Right cardiac atrium (tissue), 5 donors: Measurements from ENCODE around the gene C1QB. TPM values are rescaled to one million over a fixed set of nuclear protein-coding genes. Genes with fewer than 3 reads are reported as not detected.

Source experiments
- ATAC-seq, 2 donors: fragments of 200-7000 bp; cut with Tn5 transposase; one replicate each; pipeline versions ENCODE4 v1.8.0 to v1.9.1; 2020; ENCODE audit warnings: moderate library complexity in 2 of 2, mild to moderate bottlenecking in 1 of 2
- DNase-seq, 3 donors: peaks; one replicate each; pipeline ENCODE4 v3.0.0-alpha.2; 2020
- H3K27ac ChIP-seq: one replicate; pipeline ENCODE4 v1.5.1; 2013; ENCODE audit warnings: mild to moderate bottlenecking, low read length, control low read depth, moderate library complexity
- H3K27me3 ChIP-seq: one replicate; pipeline ENCODE4 v1.6.1; 2013; ENCODE audit not compliant: control insufficient read depth, insufficient read depth
- H3K4me1 ChIP-seq: one replicate; pipeline ENCODE4 v1.6.1; 2013; ENCODE audit warnings: low read length; ENCODE audit not compliant: control insufficient read depth, insufficient read depth
- H3K4me3 ChIP-seq: one replicate; pipeline ENCODE4 v1.5.1; 2013; ENCODE audit warnings: low read length, control low read depth
- H3K9me3 ChIP-seq: one replicate; pipeline ENCODE4 v1.6.1; 2013; ENCODE audit warnings: low read length; ENCODE audit not compliant: control insufficient read depth
- WGBS: extraction: QIAGEN DNeasy Blood & Tissue Kit; methylation state at CpG from one replicate; pipeline ENCODE4 v1.1.7; 2013; 5-methylcytosine and 5-hydroxymethylcytosine counted together
- intact Hi-C, 4 donors: fragments of 100-400 bp; cut with DNase I; formaldehyde crosslinking; loops; one replicate each; pipeline versions ENCODE4 v1.11.0 to v1.14.0; 2022 to 2023
- polyA plus RNA-seq: library from polyadenylated mRNA; stranded (reverse); fragments of 200-250 nt; gene quantifications from one replicate; pipeline ENCODE4 v1.2.3, GENCODE V29; 2013
- total RNA-seq, 4 donors: library from RNA; stranded (reverse); fragmentation: NEBNext Ultra II Directional; extraction: Animal tissue kit (Norgen Biotek cat#: 25700); gene quantifications; one replicate each; pipeline ENCODE4 v1.2.1, GENCODE V29; 2021
- donor health status: healthy with polysubstance abuse.
- donor health status: DM: no; HTN: yes; CAD: no.
- donor health status: DM: no; HTN: no; CAD: no.
- donor health status: DM: no; HTN: yes; CAD: no; lungs with severe emphysema.
- donor health status: DM: yes; HTN: yes; CAD: no.

The C1QB gene
- total and polyA plus RNA-seq, 5 donors = 53.5 to 244 (median 134) TPM

DNA sequence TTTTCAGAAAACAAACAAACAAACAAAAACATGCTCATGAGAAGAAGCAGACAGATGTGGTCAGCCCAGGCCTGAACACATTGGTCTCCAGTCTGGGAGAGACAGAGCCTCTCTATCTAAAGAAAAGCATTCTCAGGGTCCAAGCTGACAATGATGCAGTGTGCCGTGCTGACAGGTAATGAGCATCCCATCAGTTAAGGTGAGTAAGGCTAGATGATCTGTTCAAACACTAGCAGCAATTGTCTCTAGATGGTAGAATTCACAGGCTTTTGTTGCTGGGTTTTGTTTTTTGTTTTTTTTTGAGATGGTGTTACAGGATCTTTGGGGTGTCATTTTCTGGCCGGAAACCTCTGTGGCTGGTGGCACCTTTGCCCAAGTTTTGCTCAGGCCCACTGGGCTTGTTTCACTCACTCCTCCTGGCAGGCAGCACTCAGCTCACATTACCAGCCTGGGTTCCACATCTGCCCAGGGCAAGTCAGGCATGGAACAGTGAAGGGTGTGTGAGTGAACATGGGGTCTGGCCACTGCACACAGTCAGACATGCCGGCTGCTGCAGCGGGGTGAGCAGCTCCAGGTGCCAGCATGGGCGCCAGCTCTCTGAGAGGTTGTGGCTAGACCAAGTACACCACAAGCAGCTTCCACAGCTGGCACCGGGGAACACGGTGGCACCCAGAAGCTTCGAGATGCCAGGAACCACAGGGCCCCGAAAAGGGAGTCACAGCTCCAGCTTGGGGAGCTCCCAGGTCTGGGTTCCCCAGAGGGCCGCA, 19.2 kb upstream of the C1QB start:
- H3K27me3 ChIP-seq = no peaks in the 10 kb centered on the region
- no peaks in the 10 kb centered on the region for H3K9me3 ChIP-seq
- DNase-seq (no peak), ATAC-seq (no peak)
- WGBS = 89% methylated on average over 10 of the region's 10 CpGs
- H3K4me3 ChIP-seq = no peak overlapping the region
- intact Hi-C loops = no loop called here
- H3K27ac ChIP-seq = no peak overlapping the region
- no peaks in the 10 kb centered on the region for H3K4me1 ChIP-seq

DNA sequence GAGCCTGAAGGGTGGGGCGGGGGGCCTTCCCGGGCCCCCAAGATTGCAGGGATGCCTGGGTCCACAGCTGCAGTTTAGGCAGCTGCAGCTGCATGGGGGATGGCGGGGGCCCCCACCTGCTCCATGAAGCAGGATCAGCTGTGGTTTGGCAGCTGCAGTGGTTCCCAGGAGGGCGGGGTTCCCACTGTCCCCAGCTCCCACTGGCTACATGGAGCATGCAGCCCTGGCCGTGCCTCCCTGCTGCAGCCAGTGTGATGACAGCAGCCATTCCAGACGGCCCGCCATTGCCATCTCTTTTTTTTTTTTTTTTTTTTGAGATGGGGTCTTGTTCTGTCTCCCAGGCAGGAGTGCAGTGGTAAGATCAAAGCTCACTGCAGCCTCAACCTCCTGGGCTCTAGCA, 17.6 kb upstream of the C1QB start:
- no peaks in the 10 kb centered on the region for H3K9me3 ChIP-seq
- H3K27me3 ChIP-seq = no peaks in the 10 kb centered on the region
- no peak overlapping the region for H3K4me3 ChIP-seq
- intact Hi-C loops = no loop called here
- ATAC-seq (no peak), DNase-seq (peak in 1 of 3 donors; percentile 69)
- WGBS = 59% methylated on average over 7 of the region's 7 CpGs
- no peak overlapping the region for H3K27ac ChIP-seq
- no peaks in the 10 kb centered on the region for H3K4me1 ChIP-seq

DNA sequence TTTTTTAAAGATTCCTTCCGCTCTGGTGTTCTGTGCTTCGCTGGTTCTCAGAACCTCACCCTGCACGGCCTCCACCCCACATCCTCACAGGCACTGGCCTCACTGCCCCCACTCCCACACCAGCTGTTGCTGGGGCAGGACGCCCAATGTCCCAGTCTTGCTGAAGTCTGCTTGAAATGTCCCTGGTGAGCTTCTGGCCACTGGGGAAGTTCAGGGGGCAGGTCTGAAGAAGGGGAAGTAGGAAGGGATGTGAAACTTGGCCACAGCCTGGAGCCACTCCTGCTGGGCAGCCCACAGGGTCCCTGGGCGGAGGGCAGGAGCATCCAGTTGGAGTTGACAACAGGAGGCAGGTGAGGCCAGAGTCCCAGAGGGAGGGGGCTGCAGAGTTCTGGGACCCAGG, 16.7 kb upstream of the C1QB start, which contains the start of gene C1QA:
Gene C1QA, plus strand, starts transcription at position 276 of the 400 bp plus-strand sequence. CDS start 989 bp downstream, outside the sequence.
- 30% methylated on average over 5 of the region's 5 CpGs for WGBS
- intact Hi-C loops = no loop called here
- Histone ChIP-seq H3K4me1 (no peaks in the 10 kb centered on the region), H3K27me3 (no peaks in the 10 kb centered on the region), H3K9me3 (no peaks in the 10 kb centered on the region), H3K4me3 (no peak within 1 kb of the TSS), H3K27ac (no peak within 1 kb of the TSS)
- ATAC-seq = peak; percentile 71 to 73
- DNase-seq = peak; percentile 69 to 90 (median 87)

DNA sequence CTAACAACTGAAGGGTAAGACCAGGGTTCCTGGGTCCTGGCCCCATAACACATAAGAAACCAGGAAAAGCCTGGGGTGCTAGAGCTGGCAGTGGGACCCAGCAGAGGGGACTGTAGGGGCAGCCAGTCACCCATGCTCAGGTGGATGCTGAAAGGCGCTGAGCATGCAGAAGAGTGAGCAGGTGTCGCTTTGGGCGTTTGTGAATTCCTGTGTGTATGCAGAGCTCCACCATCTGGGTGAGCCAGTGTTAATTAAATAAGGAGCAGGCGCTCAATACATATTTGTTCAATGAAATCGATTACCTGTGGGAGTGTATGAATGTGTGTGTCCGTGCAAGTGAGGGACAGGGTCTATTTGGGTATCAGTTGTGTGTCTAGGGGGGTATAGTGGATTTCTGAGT, 16.1 kb upstream of the C1QB start:
- ATAC-seq (no peak), DNase-seq (no peak)
- intact Hi-C loops = no loop called here
- Histone ChIP-seq H3K4me1 (no peaks in the 10 kb centered on the region), H3K4me3 (no peak overlapping the region), H3K27me3 (no peaks in the 10 kb centered on the region), H3K9me3 (no peaks in the 10 kb centered on the region), H3K27ac (no peak overlapping the region)
- WGBS = 82% methylated on average over 6 of the region's 6 CpGs

DNA sequence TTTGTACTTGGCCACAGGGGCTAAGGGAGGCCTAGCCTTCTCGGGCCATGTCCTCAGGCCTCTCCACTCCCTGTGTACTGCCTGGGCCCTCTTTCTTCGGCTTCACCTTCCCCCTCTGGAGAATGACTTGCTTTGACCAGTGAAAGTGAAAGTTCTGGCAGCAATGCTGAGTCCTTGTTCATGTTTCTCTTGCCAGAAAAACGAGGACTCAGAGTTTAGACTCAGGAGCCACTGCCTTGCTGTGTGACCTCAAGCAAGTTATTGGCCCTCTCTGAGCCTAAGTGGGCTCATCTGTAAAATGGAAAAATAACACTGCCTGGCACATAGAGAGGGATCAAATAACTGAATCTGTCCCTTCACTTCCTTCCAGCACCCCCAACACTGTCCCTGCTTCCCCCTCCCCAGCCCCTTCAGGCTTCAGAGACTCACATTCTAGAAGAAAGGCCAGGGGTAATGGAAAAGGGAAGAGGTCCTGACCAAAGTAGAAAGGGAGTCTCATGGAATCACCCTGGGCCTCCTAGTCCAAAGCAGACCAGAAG, 15.1 kb upstream of the C1QB start:
- DNase-seq (no peak), ATAC-seq (no peak)
- no peak overlapping the region for H3K27ac ChIP-seq
- no peak overlapping the region for H3K4me3 ChIP-seq
- no peaks in the 10 kb centered on the region for H3K27me3 ChIP-seq
- H3K4me1 ChIP-seq = no peaks in the 10 kb centered on the region
- no peaks in the 10 kb centered on the region for H3K9me3 ChIP-seq
- WGBS = 49% methylated on average over 3 of the region's 3 CpGs
- intact Hi-C loops = no loop called here

DNA sequence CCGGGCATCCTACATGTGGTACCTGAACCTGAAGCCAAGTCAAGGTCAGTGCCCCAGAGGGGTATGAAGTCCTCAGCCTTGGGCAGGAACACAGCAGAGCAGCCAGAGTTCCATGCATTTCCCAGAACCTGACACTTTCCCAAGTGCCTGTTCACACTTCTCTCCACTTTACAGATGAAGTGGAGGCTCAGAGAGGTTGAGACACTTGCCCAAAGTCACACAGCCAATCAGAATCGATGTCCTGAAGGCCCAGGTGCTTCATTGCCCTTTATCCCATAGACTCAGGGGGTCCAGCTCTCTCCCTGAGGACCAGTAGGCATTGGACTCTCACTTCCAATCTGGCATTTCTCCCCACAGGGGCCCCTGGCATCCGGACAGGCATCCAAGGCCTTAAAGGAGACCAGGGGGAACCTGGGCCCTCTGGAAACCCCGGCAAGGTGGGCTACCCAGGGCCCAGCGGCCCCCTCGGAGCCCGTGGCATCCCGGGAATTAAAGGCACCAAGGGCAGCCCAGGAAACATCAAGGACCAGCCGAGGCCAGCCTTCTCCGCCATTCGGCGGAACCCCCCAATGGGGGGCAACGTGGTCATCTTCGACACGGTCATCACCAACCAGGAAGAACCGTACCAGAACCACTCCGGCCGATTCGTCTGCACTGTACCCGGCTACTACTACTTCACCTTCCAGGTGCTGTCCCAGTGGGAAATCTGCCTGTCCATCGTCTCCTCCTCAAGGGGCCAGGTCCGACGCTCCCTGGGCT, 14.4 kb upstream of the C1QB start:
- intact Hi-C loops = no loop called here
- no peaks in the 10 kb centered on the region for H3K27me3 ChIP-seq
- H3K4me3 ChIP-seq = no peak overlapping the region
- H3K4me1 ChIP-seq = no peaks in the 10 kb centered on the region
- H3K27ac ChIP-seq = no peak overlapping the region
- ATAC-seq (no peak), DNase-seq (no peak)
- WGBS = 78% methylated on average over 23 of the region's 23 CpGs
- H3K9me3 ChIP-seq = no peaks in the 10 kb centered on the region

DNA sequence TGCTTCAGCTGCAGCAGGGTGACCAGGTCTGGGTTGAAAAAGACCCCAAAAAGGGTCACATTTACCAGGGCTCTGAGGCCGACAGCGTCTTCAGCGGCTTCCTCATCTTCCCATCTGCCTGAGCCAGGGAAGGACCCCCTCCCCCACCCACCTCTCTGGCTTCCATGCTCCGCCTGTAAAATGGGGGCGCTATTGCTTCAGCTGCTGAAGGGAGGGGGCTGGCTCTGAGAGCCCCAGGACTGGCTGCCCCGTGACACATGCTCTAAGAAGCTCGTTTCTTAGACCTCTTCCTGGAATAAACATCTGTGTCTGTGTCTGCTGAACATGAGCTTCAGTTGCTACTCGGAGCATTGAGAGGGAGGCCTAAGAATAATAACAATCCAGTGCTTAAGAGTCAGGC, 13.8 kb upstream of the C1QB start:
- intact Hi-C loops = no loop called here
- no peak for ATAC-seq
- 33% methylated on average over 8 of the region's 8 CpGs for WGBS
- Histone ChIP-seq H3K27me3 (no peaks in the 10 kb centered on the region), H3K27ac (no peak overlapping the region), H3K4me1 (no peaks in the 10 kb centered on the region), H3K4me3 (no peak overlapping the region), H3K9me3 (no peaks in the 10 kb centered on the region)
- peak in 1 of 3 donors; percentile 75 for DNase-seq

DNA sequence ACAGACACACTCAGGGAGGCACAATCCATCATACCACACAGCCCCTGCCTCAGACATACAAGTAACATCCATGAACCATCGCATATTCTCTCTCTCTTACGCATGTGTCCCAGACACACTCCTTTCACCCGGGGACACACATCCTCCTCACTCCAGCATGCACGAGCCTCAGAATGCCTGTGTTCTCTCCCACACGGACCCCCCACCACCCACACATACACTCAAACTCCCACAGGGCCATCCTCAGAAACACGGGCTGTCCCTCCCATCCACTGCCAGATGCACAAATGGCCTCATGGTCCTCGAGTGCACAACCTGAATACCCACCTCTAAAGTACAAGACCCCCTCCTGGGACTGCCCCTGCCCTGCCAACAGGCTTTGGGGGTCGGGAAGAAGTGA, 11.8 kb upstream of the C1QB start:
- Histone ChIP-seq H3K4me3 (no peak overlapping the region), H3K27ac (no peak overlapping the region), H3K27me3 (no peaks in the 10 kb centered on the region), H3K9me3 (no peaks in the 10 kb centered on the region), H3K4me1 (no peaks in the 10 kb centered on the region)
- WGBS = 56% methylated on average over 8 of the region's 8 CpGs
- intact Hi-C loops = loop anchor here in 3 of 4 donors (5.0 to 10.0 kb wide), 3 partner anchors 116 to 536 kb away; no protein-coding TSS in a partner anchor
- ATAC-seq (no peak), DNase-seq (no peak)

DNA sequence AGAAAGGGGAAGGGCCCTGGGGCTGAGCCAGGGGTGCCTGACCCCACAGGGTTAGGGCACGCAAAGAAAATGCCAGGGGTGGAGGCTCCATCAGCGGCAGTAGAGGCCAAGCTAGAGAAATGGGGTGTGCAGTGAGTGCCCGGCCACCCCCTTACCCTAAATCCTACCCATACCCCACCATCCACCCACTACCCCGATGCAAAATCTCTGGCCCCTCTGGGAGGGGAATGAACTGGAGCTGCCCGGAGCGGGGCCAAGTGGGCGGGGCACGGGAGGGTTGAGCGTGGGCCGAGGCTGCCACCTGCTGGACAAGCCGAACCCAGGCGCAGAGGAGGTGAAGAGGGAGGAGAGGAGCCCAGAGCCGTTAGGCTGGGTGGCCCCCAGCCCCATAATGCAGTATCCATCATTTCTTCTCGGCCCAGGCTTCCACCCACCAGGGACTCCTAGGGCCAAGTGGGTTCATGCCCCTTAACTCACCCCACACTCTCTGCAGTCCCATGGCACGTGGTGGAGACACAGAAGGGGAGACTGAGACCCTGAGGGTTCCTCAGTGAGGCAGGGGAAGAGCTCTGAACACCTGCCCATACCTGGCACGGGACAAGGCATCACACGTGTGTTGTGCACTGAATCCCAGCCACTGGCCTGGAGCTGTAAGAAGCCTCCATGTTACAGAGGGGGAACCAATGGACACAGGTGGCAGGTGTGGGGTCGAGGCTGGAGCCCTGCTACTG, 11.0 kb upstream of the C1QB start:
- Histone ChIP-seq H3K4me3 (no peak overlapping the region), H3K27ac (no peak overlapping the region), H3K27me3 (no peaks in the 10 kb centered on the region), H3K4me1 (no peaks in the 10 kb centered on the region), H3K9me3 (no peaks in the 10 kb centered on the region)
- intact Hi-C loops = loop anchor here (1.0 to 10.0 kb wide), 6 partner anchors 117 to 537 kb away; no protein-coding TSS in a partner anchor
- ATAC-seq = peak; percentile 77 to 83
- peak; percentile 88 to 95 (median 95) for DNase-seq
- WGBS = 11% methylated on average over 18 of the region's 18 CpGs

DNA sequence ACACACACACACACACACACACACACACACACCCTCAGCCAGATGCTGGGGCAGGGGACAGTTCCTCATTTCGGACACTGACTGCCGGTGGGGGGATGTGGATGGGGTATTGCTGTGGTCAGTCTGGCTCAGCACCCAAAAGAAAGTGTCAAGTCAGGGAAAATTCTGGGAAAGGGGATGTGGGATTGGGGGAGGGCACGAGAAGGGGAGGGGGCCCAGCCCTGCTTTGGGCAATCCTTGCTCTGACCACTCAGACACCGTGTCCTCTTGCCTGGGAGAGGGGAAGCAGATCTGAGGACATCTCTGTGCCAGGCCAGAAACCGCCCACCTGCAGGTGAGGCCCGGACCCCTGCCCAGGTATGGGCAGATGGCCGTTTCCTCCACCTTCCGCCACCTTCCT, 9.7 kb upstream of the C1QB start, which contains the start of gene C1QC:
Gene C1QC, plus strand, starts transcription at position 253 of the 400 bp plus-strand sequence. CDS start 391 bp downstream, outside the sequence.
- ATAC-seq (peak; percentile 30 to 55), DNase-seq (peak; percentile 45 to 78 (median 76))
- intact Hi-C loops = loop anchor here (2.0 to 10.0 kb wide), 5 partner anchors 119 to 539 kb away; no protein-coding TSS in a partner anchor
- Histone ChIP-seq H3K27ac (no peak within 1 kb of the TSS), H3K4me3 (peak within 1 kb of the TSS; percentile 6), H3K9me3 (no peaks in the 10 kb centered on the region), H3K4me1 (no peaks in the 10 kb centered on the region), H3K27me3 (no peaks in the 10 kb centered on the region)
- WGBS = 70% methylated on average over 8 of the region's 8 CpGs
